CD4-positive, CD25-positive, alpha-beta regulatory T cell (primary cell): Measurements from ENCODE around the gene TBCK. TPM values are rescaled to one million over a fixed set of nuclear protein-coding genes. Genes with fewer than 3 reads are reported as not detected.
A peak's percentile ranks its signal among the peaks of the same experiment; 100 is the strongest.

Experiments used
- ATAC-seq, 2 donors: fragments of 150-1000 bp; cut with Tn5 transposase; one replicate each; pipeline ENCODE4 v1.10.0; 2021; ENCODE audit warnings: low read depth in 2 of 2, moderate number of reproducible peaks in 2 of 2, moderate library complexity in 1 of 2
- DNase-seq, 3 donors: peaks; one replicate each; pipeline versions ENCODE4 v3.0.0 to v3.0.0-alpha.2; 2012 to 2022; ENCODE audit warnings: mixed read lengths in 1 of 3
- H3K27ac ChIP-seq: one replicate; pipeline ENCODE4 v1.7.0; 2013; ENCODE audit warnings: mild to moderate bottlenecking, low read length; ENCODE audit not compliant: insufficient read depth, poor library complexity, severe bottlenecking
- H3K27me3 ChIP-seq: one replicate; pipeline ENCODE4 v1.7.0; 2013; ENCODE audit warnings: low read length; ENCODE audit not compliant: control insufficient read depth, insufficient read depth
- H3K36me3 ChIP-seq: one replicate; pipeline ENCODE4 v1.7.0; 2013; ENCODE audit warnings: mild to moderate bottlenecking, low read length, moderate library complexity; ENCODE audit not compliant: control insufficient read depth, insufficient read depth
- H3K4me1 ChIP-seq: 2 replicates; pipeline ENCODE4 v1.7.0; 2013; ENCODE audit warnings: mild to moderate bottlenecking, low read length; ENCODE audit not compliant: insufficient read depth, control insufficient read depth, poor library complexity, severe bottlenecking
- H3K4me3 ChIP-seq: one replicate; pipeline ENCODE4 v1.7.0; 2013; ENCODE audit warnings: low read depth, mild to moderate bottlenecking, low read length, moderate library complexity
- H3K9me3 ChIP-seq, 2 experiments: 1 replicate in 1 of 2; 2 replicates in 1 of 2; pipeline ENCODE4 v1.7.0; 2013; ENCODE audit warnings: low read length in 2 of 2, mild to moderate bottlenecking in 1 of 2, moderate library complexity in 1 of 2; ENCODE audit not compliant: control insufficient read depth in 2 of 2
- H3K27ac Mint-ChIP-seq, 3 donors: one replicate each; pipeline ENCODE4 v1.8.0; 2020 to 2022; ENCODE audit warnings: mild to moderate bottlenecking in 3 of 3, mixed read lengths in 3 of 3, moderate library complexity in 2 of 3
- H3K27me3 Mint-ChIP-seq: one replicate; pipeline ENCODE4 v1.8.0; 2022; ENCODE audit warnings: mild to moderate bottlenecking, mixed read lengths
- H3K36me3 Mint-ChIP-seq: one replicate; pipeline ENCODE4 v1.8.0; 2020; ENCODE audit warnings: mixed read lengths
- H3K4me1 Mint-ChIP-seq, 4 donors: one replicate each; pipeline ENCODE4 v1.8.0; 2020 to 2022; ENCODE audit warnings: mixed read lengths in 4 of 4, mild to moderate bottlenecking in 1 of 4
- H3K4me3 Mint-ChIP-seq, 4 donors: one replicate each; pipeline ENCODE4 v1.8.0; 2020 to 2022; ENCODE audit warnings: mild to moderate bottlenecking in 4 of 4, mixed read lengths in 4 of 4, moderate library complexity in 3 of 4
- H3K9me3 Mint-ChIP-seq, 7 donors: one replicate each; pipeline ENCODE4 v1.8.0; 2020 to 2022; ENCODE audit warnings: mixed read lengths in 7 of 7, mild to moderate bottlenecking in 3 of 7, moderate library complexity in 2 of 7
- polyA plus RNA-seq, 4 donors: library from polyadenylated mRNA; unstranded; fragments of 300-500 nt; fragmentation: Illumina TruSeq; gene quantifications; one replicate each; pipeline ENCODE4 v1.2.3, GENCODE V29; 2021
- total RNA-seq: library from RNA; stranded (reverse); gene quantifications from one replicate; pipeline ENCODE4 v1.2.3, GENCODE V29; 2022

TBCK gene
- total and polyA plus RNA-seq, 5 donors from 2014 or later = 10.9 to 47.1 (median 24.8) TPM

DNA sequence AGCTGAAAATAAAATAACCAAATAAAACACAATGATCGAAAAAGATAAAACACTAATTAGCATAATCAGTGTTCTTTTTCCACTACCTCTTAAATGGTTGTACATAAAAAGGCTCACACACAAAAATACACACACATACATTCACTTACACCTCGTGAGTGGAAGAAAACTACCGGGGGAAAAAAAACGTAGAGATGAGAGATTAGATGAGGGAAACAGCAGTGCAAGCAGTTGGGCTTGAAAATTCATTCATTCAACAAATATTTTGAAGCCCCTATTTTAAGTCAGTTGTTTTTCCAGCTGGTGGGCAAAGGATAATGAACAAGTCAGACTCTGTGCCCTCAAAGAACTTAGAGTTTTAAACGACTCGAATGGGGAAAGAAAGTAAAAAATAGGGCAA, 1.0 kb downstream of the TBCK start:
- peaks cover 39% of the 10 kb centered on the region for H3K4me1 ChIP-seq
- no peaks in the 10 kb centered on the region for H3K9me3 ChIP-seq
- H3K27me3 ChIP-seq = no peaks in the 10 kb centered on the region
- Mint-ChIP-seq H3K36me3 (peaks cover 2% of the 10 kb centered on the region), H3K27ac (peak overlapping the region in 1 of 3 donors; percentile 93), H3K4me3 (no peak overlapping the region), H3K27me3 (no peaks in the 10 kb centered on the region), H3K4me1 (peaks cover 20 to 43% (median 37%) of the 10 kb centered on the region in 4 donors), H3K9me3 (peaks cover 0 to 1% (median 0%) of the 10 kb centered on the region in 7 donors)
- DNase-seq = no peak
- no peaks in the 10 kb centered on the region for H3K36me3 ChIP-seq
- peak overlapping the region; percentile 100 for H3K4me3 ChIP-seq
- H3K27ac ChIP-seq = peak overlapping the region; percentile 96
- no peak for ATAC-seq

DNA sequence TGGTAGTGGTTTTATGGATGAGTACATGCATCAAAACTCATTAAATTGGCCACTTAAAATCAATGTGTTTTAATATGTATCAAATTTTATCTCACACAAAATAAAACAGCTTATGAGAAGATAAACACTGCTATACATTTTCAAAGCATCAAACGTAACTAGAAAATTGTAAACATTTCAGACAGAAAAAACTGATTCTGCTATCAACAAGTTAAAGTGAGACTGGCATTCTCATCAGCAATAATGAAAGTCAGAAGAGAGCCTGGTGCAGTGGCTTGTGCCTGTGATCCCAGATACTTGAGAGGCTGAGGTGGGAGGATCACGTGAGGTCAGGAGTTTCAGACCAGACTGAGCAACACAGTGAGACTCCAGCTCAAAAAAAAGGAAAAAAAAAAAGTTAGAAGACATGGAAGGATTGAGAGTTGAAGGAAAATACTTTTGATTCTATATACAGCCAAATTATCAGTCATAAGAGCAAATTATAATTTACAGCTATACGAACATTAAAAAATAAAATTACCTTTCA, 2.9 kb downstream of the TBCK start:
- Histone ChIP-seq H3K4me1 (peaks cover 27% of the 10 kb centered on the region), H3K27ac (no peak overlapping the region), H3K27me3 (no peaks in the 10 kb centered on the region), H3K9me3 (no peaks in the 10 kb centered on the region), H3K4me3 (no peak overlapping the region), H3K36me3 (peaks cover 5% of the 10 kb centered on the region)
- Mint-ChIP-seq H3K36me3 (peaks cover 7% of the 10 kb centered on the region), H3K9me3 (no peaks in the 10 kb centered on the region), H3K27me3 (no peaks in the 10 kb centered on the region), H3K4me1 (peaks cover 17 to 51% (median 33%) of the 10 kb centered on the region in 4 donors), H3K27ac (peak overlapping the region; percentile 37 to 97 (median 88)), H3K4me3 (peak overlapping the region in 2 of 4 donors; percentile 67 to 81)
- ATAC-seq = no peak
- DNase-seq = no peak

DNA sequence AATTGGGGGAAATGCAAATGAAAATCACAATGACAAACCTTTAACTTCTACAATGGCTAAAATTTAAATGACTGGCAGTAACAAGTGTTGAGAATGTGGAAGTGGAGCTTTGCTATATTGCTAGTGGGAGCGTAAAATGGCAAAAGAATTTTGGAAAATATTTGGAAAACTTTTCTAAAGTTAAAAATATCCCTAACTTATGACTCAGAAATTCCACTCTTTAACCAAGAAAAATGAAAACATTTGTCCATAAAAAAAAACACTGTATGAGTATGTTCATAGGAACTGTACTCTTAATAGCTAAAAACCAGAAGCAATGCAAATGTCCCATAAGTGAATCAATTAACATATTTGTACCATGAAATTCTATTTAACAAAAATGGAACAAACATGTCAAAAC, 3.6 kb downstream of the TBCK start:
- H3K9me3 Mint-ChIP-seq = no peaks in the 10 kb centered on the region
- no peaks in the 10 kb centered on the region for H3K27me3 Mint-ChIP-seq
- Histone ChIP-seq H3K4me3 (no peak overlapping the region), H3K27me3 (no peaks in the 10 kb centered on the region), H3K9me3 (no peaks in the 10 kb centered on the region), H3K36me3 (peaks cover 9% of the 10 kb centered on the region), H3K4me1 (peaks cover 20% of the 10 kb centered on the region), H3K27ac (peak overlapping the region; percentile 19)
- DNase-seq (no peak), ATAC-seq (no peak)
- peak overlapping the region in 2 of 4 donors; percentile 63 to 67 for H3K4me3 Mint-ChIP-seq
- H3K27ac Mint-ChIP-seq = peak overlapping the region in 1 of 3 donors; percentile 97
- H3K36me3 Mint-ChIP-seq = peaks cover 7% of the 10 kb centered on the region
- peaks cover 17 to 51% (median 33%) of the 10 kb centered on the region in 4 donors for H3K4me1 Mint-ChIP-seq

DNA sequence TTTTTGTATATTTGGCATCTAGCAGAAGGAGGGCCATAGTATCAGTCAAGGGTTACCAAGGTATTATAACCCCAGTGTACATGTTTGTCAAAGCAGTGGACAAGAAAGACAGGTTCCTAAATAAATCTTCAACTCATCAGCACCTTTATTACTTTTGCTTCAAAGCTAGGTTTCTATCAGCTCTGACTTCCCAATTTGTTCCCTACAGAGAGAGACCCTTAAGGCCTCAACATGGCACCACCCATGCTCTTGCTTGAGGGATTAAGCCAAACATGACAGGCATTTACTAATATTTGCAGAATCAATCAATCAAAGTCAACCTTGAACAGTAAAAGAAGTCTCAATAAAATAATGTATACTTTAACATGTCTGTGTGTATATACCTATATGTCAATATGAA, 9.4 kb downstream of the TBCK start:
- Histone ChIP-seq H3K4me1 (no peaks in the 10 kb centered on the region), H3K27me3 (no peaks in the 10 kb centered on the region), H3K36me3 (peaks cover 10% of the 10 kb centered on the region), H3K9me3 (no peaks in the 10 kb centered on the region), H3K27ac (no peak overlapping the region), H3K4me3 (no peak overlapping the region)
- Mint-ChIP-seq H3K9me3 (no peaks in the 10 kb centered on the region), H3K36me3 (peaks cover 15% of the 10 kb centered on the region), H3K4me3 (no peak overlapping the region), H3K27ac (no peak overlapping the region), H3K27me3 (no peaks in the 10 kb centered on the region), H3K4me1 (peaks cover 20 to 29% (median 26%) of the 10 kb centered on the region in 4 donors)
- DNase-seq (no peak), ATAC-seq (no peak)

DNA sequence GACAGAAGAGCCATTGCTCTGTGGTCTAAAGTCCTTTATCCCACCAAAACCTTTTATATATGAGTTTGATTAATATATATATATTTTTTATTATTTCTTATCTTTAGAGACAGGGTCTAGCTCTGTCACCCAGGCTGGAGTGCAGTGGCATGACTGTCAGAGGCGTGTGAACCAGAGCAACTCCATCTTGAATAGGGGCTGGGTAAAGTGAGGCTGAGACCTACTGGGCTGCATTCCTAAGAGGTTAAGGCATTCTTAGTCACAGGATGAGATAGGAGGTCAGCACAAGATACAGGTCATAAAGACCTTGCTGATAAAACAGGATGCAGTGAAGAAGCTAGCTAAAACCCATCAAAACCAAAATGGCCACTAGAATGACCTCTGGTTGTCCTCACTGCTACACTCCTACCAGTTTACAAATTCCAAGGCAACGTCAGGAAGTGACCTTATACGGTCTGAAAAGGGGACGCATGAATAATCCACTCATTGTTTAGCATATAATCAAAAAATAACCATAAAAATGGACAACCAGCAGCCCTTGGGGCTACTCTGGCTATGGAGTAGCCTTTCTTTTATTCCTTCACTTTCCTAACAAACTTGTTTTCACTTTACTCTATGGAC, 10.5 kb downstream of the TBCK start:
- H3K27me3 Mint-ChIP-seq = no peaks in the 10 kb centered on the region
- H3K4me3 ChIP-seq = no peak overlapping the region
- H3K36me3 ChIP-seq = peaks cover 10% of the 10 kb centered on the region
- H3K36me3 Mint-ChIP-seq = peaks cover 15% of the 10 kb centered on the region
- no peaks in the 10 kb centered on the region for H3K4me1 ChIP-seq
- H3K27ac ChIP-seq = no peak overlapping the region
- ATAC-seq (no peak), DNase-seq (no peak)
- peak overlapping the region in 1 of 3 donors; percentile 52 for H3K27ac Mint-ChIP-seq
- no peaks in the 10 kb centered on the region for H3K9me3 Mint-ChIP-seq
- no peaks in the 10 kb centered on the region for H3K27me3 ChIP-seq
- H3K4me1 Mint-ChIP-seq = peaks cover 18 to 28% (median 24%) of the 10 kb centered on the region in 4 donors
- H3K4me3 Mint-ChIP-seq = no peak overlapping the region
- H3K9me3 ChIP-seq = no peaks in the 10 kb centered on the region

DNA sequence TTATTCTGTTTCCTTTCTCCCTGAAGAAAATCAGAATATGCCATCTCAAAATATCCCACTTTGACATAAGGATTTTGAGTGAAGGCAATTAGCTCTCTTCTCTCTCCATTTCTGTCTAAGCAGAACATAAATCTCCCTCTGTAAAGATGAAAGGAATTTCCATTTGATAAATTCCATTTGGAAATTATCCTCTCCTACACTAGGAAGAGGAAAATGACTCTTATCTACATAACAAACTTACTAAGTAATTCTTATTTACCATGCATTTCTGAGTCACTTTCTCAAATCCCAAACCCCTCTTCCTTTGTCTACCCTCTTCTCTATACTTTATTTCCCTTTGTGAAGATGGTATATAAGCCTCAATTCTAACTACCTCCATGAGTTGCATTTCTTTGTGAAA, 11.4 kb downstream of the TBCK start:
- H3K27ac ChIP-seq = no peak overlapping the region
- Mint-ChIP-seq H3K36me3 (peaks cover 20% of the 10 kb centered on the region), H3K4me1 (peaks cover 15 to 23% (median 21%) of the 10 kb centered on the region in 4 donors), H3K9me3 (no peaks in the 10 kb centered on the region), H3K27me3 (no peaks in the 10 kb centered on the region), H3K4me3 (no peak overlapping the region), H3K27ac (no peak overlapping the region)
- no peaks in the 10 kb centered on the region for H3K4me1 ChIP-seq
- H3K9me3 ChIP-seq = no peaks in the 10 kb centered on the region
- no peak overlapping the region for H3K4me3 ChIP-seq
- H3K27me3 ChIP-seq = no peaks in the 10 kb centered on the region
- DNase-seq (no peak), ATAC-seq (no peak)
- peaks cover 16% of the 10 kb centered on the region for H3K36me3 ChIP-seq

DNA sequence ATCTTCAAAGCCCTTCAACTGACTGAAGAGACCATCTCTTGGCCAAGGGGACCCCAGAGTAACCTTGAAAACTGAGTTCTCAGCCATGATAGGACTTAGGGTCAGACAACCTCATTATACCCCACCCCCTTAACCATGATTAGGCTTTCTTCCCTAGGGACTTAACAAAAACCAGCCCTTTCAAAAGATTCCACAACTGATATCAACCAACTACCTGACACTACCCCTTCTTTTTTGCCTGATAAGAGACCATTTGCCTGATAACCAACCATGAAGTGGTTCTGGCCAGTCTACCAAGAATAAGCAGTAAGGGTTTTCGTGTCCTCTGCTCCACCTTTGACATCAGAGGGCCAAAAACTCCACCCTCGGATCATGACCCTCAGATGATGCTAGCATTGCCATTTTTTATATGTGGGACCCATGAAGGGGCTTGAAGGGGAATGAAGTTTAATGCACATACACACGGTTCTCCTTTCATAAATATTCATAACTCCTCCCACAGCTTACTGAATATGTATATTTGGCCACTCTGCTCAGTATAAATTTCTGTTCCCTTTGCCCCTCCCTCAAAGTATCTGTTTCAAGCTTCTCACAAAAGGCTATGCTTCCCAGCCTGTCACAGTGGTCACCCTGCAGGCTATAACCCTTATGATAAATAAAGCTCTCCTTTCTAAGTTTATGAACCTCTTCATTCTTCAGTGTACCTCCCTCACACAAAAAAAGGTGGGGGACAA, 12.3 kb downstream of the TBCK start:
- Mint-ChIP-seq H3K9me3 (no peaks in the 10 kb centered on the region), H3K27ac (peak overlapping the region in 1 of 3 donors; percentile 23), H3K27me3 (no peaks in the 10 kb centered on the region), H3K4me3 (no peak overlapping the region), H3K4me1 (peaks cover 13 to 23% (median 20%) of the 10 kb centered on the region in 4 donors), H3K36me3 (peaks cover 19% of the 10 kb centered on the region)
- no peaks in the 10 kb centered on the region for H3K27me3 ChIP-seq
- H3K36me3 ChIP-seq = peaks cover 19% of the 10 kb centered on the region
- H3K9me3 ChIP-seq = no peaks in the 10 kb centered on the region
- ATAC-seq (no peak), DNase-seq (no peak)
- no peak overlapping the region for H3K27ac ChIP-seq
- no peaks in the 10 kb centered on the region for H3K4me1 ChIP-seq
- no peak overlapping the region for H3K4me3 ChIP-seq
